HTR-8/SVneo (cell line): Measurements from ENCODE around the gene MAGT1.
A peak's percentile ranks its signal among the peaks of the same experiment; 100 is the strongest.
"Not testable (repeated sequence)": the region's sequence is repeated elsewhere in the genome, so short reads cannot be mapped to it uniquely, and the experiment has no call there.

Source experiments
- DNase-seq: peaks from one replicate; pipeline ENCODE4 v3.0.0; 2011; ENCODE audit warnings: low spot score, mixed read lengths; ENCODE audit not compliant: insufficient read length
- FAIRE-seq: peaks from 2 replicates; lab custom pipeline; 2011; peaks lifted over from hg19 to GRCh38; lab: Jason Lieb, UNC

MAGT1 gene

GRCh38 chrX:77894921-77895886 is at the start of gene MAGT1:
TSS of gene MAGT1 (minus strand) at chrX:77895435. CDS start at chrX:77895410, 25 bp downstream.
- DNase-seq (peak; percentile 94), FAIRE-seq (peak; percentile 99)

DNA sequence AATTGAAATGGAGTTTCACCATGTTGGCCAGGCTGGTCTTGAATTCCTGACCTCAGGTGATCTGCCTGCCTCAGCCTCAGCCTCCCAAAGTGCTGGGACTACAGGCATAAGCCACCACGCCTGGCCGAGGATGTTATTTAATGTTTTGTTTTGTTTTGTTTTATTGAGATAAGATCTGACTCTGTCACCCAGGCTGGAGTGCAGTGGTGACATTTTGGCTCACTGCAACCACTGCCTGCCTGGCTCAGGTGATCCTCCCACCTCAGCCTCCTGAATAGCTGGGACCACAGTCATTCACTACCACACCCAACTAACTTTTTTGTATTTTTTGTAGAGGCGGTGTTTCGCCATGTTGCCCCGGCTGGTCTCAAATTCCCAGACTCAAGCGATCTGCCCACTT is 49.8 kb upstream of the MAGT1 start:
- not testable (repeated sequence) for FAIRE-seq

GRCh38 chrX:77938083-77938680 is 42.9 kb upstream of the MAGT1 start:
- FAIRE-seq, result no peak

More for the DNA sequence above, 49.8 kb upstream of the MAGT1 start:
- not testable (repeated sequence) for DNase-seq

DNA sequence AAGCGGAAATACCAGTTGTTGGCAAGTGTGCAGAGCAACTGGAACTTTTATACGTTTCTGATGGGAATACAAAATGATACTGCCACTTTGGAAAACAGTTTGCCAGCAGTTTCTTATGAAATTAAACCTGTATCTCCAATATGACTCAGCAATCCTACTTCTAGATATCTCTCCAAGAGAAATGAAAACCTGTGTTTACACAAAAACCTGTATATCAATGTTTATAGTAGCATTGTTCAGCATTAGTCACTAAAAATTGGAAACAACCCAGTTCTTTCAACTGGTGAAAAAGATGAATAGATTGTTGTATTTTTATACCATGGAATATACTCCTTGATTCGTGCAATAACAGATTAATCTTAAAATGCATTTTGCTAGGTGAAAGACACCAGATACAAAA is 42.1 kb upstream of the MAGT1 start:
- FAIRE-seq, result no peak
- no peak for DNase-seq

More at GRCh38 chrX:77938083-77938680, 42.9 kb upstream of the MAGT1 start:
- DNase-seq, result no peak

DNA sequence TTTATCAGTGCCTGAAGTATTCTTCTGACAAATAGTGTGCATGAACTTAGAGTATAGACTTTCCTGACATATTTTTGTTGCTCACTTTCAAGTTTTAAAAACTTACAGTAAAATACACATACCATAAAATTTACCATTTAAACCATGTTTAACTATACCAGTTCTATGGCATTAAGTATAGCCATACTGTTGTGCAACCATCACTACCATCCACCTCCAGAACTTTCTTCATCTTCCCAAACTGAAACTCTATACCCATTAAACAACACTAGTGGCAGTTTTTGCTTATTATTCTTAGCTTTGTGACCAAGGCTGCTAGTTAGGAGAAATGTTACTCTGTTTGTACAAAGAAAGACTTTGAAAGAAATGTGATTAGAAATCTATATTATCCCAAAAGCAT is 41.1 kb upstream of the MAGT1 start:
- no peak for FAIRE-seq
- DNase-seq, result no peak

DNA sequence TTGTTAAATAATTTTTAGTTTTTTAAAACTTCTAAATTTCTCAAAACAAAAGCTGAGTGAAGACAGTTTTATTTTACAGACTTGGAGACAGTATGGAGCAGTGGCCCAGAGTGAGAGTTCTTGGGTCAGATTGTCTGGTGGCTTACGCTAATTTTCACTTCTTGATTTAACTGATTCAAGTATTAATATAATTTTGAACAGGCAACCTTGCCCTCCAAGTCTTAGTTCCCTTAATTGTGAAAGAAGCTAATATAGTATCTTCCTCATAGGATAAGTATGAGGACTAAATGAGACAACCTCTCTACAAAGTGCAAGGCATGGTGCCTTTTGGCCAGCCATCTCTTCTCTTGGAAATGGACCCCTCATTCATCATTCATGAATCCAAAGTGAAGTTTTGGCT is 40.7 kb upstream of the MAGT1 start:
- FAIRE-seq (no peak), DNase-seq (no peak)

DNA sequence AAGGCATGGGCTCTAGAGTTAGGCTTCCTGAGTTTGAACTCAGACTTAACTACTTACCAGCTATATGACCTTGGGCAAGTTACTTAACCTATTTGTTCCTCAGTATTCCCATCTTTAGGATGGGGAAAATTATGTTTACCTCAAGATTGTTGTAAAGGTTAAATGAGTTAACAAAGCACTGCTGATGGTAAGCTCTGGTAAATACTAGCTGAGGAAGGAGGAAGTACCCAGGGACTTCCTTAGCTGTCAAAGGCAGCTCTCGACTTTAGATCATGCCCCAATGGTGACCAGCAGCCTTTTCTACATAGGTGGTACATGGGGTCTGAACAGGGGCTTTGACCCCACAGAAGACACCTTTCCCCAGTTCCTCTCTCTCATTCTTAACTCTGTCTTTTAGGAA is 35.3 kb upstream of the MAGT1 start:
- FAIRE-seq, result no peak
- no peak for DNase-seq

GRCh38 chrX:77925764-77926163 is 30.5 kb upstream of the MAGT1 start:
- DNase-seq, result no peak
- no peak for FAIRE-seq

GRCh38 chrX:77924320-77924859 is 29.2 kb upstream of the MAGT1 start:
- FAIRE-seq, result no peak
- no peak for DNase-seq

DNA sequence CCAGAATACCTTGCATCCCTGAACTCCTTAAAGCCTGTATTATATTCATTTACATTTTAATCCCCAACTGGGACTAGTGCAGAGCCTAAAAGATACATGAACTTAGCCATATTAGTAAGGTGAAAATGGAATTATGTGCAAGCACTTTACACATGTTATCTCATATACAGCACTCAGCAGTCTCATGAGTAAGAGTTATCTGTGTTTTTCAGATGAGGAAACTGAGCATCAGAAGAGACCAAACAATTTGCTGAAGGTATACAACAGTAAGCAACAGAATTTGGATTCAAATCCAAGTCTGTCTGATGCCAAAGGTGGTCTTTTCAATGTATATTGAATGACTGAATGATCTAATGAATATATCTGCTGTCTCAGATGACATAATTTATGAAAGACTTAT is 27.6 kb upstream of the MAGT1 start:
- FAIRE-seq (no peak), DNase-seq (no peak)

DNA sequence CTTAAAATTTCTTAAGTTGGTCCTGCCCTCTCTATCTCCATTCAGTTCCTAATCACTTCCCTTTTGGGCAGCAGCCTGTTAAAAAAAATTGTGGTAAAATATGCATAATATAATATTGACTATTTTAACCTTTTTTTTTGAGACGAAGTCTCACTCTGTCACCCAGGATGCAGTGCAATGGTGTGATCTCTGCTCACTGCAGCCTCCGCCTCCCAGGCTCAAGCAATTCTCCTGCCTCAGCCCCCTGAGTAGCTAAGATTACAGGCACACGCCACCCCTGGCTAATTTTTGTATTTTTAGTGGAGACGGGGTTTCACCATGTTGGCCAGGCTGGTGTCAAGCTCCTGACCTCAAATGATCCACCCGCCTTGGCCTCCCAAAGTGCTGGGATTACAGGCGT is 24.1 kb upstream of the MAGT1 start:
- not testable (repeated sequence) for DNase-seq, FAIRE-seq

DNA sequence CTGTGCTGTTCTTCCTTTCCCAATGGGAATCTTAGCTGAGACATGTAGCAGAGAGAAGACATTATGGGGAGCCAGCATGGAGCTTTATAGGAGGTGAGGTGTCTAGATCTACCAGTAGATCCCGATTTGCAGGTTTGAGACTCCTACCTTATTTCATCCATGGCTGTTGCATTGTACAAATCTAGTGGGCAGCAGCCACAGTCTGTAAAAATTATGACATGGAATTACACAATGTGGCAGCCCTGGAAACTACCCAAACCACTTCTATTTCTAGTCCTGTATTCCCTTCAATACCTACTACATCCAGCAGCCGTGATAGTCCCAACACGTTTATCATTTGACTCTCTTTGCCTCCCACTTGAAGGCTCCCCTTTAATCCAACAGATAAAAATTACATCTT is 23.3 kb upstream of the MAGT1 start:
- no peak for FAIRE-seq
- no peak for DNase-seq

DNA sequence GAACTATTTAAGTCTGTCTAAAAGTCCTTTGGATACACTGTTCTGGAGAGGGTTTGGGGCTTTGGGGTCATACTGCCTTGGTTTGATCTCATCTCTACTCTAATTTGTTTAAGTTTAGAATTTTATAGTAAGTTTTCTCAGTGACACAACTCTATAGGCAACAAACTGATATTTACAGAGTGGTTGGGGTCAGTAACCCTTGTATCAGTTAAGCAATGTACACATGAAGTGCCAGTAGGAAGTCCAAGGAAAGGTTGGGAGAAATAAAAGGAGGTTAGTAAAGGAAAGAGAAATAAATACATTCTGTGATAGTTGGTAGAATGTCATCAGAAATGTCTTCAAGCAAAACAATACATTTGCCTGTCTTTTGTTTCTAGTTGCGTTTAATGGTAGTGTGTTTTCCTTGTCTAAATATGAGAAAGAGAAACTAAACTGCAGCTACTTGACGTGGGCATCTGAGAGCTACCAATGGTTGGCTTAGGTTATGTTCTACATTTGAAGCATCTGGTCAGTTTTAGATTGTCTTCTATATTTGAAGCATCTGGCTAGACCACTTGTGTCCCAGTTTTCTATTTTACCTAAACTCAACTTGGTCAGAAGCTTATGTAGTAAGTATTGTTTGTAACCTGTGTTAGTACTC is 22.2 kb upstream of the MAGT1 start:
- DNase-seq (no peak), FAIRE-seq (no peak)

- FAIRE-seq (peak; percentile 98), DNase-seq (peak; percentile 92)
Measured at GRCh38 chrX:77910108-77910840, 15.0 kb upstream of the MAGT1 start, which contains the start of gene ATP7A. TSS of gene ATP7A (plus strand) at chrX:77910693. CDS start at chrX:77971642, 60,949 bp downstream.

GRCh38 chrX:77901506-77901905 is 6.3 kb upstream of the MAGT1 start:
- DNase-seq, result no peak
- FAIRE-seq, result no peak

GRCh38 chrX:77900688-77901087 is 5.5 kb upstream of the MAGT1 start:
- FAIRE-seq (no peak), DNase-seq (no peak)

- DNase-seq (peak; percentile 75), FAIRE-seq (peak; percentile 54)
Measured at GRCh38 chrX:77899081-77899828, 4.0 kb upstream of the MAGT1 start, which contains the start of gene COX7B. TSS of gene COX7B (plus strand) at chrX:77899468. CDS start at chrX:77899554, 86 bp downstream.

DNA sequence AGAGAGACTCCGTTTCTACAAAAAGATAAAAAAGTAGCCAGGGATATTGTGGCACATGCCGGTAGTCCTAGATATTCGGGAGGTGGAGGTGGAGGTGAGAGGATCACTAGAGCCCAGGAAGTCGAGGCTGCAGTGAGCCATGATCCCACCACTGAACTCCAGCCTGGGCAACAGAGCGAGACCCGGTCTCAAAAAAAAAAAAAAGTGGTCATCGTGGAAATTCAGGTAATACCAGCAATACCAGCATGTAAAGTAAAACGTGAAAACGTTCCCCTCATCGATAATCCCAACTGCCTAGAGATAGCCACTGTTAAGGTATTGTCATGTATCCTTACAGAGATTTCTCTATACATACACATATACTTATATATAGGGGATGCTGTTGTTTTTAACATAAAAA is 1.5 kb downstream of the MAGT1 start:
- no peak for DNase-seq
- no peak for FAIRE-seq

DNA sequence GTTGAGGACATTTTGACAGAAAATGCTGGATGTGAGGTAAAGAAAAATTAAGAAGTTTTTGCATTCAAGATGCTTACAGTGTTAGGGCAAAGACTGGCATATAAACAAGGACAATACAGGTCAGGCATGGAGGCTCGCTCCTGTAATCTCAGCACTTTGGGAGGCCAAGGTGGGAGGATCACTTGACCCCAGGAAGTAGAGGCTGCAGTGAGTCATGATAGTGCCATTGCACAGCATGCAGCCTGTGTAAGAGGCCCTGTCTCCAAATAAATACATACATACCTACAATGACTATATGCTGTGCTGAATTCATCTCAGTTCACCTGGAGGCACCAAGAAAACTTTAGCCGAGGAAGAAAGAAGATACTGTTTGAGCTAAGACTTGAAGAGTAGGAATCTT is 2.3 kb downstream of the MAGT1 start:
- FAIRE-seq, result no peak
- no peak for DNase-seq
